ENCODE data around the gene STK32B. TPM values are rescaled to one million over a fixed set of nuclear protein-coding genes. Genes with fewer than 3 reads are reported as not detected.

Gene STK32B
- total and polyA plus RNA-seq, 2 experiments from 2014 or later, result 0.71 to 2.3 TPM

- Mint-ChIP-seq H3K27me3 (ENCODE audit: insufficient read depth, low read depth, poor library complexity) (peaks cover 10% of the 10 kb centered on the region), H3K4me1 (peaks cover 5% of the 10 kb centered on the region; the same call in 2 of the 3 replicates), H3K27ac (no peak overlapping the region), H3K4me3 (no peak overlapping the region), H3K36me3 (ENCODE audit: low read depth) (no peaks in the 10 kb centered on the region), H3K9me3 (no peaks in the 10 kb centered on the region)
- H2AFZ ChIP-seq, result no peak overlapping the region
- H3K27me3 ChIP-seq (ENCODE audit: insufficient read depth), result no peaks in the 10 kb centered on the region
- no peak overlapping the region for H3K27ac ChIP-seq (ENCODE audit: low read depth)
- no peaks in the 10 kb centered on the region for H3F3A ChIP-seq (replicated peaks; ENCODE audit: low read depth)
- no peak for ATAC-seq
- 0 out of 2 replicates have a peak, but pooled peaks cover 5% of the 10 kb centered on the region for H3K9me2 ChIP-seq (ENCODE audit: insufficient read depth)
- H3K4me3 ChIP-seq, result no peak overlapping the region
- H3K36me3 ChIP-seq (ENCODE audit: insufficient read depth), result no peaks in the 10 kb centered on the region
- H3K4me1 ChIP-seq (ENCODE audit: insufficient read depth), result no peaks in the 10 kb centered on the region
- no peak for DNase-seq (ENCODE audit: low spot score)
- no peak overlapping the region for H3K4me2 ChIP-seq
- H4K20me1 ChIP-seq (replicated peaks; ENCODE audit: insufficient read depth), result no peaks in the 10 kb centered on the region
- TF ChIP-seq JUNB (IDR thresholded peaks at IDR 0.05; ENCODE audit: unreplicated experiment) (no peak), REST (IDR thresholded peaks at IDR 0.05; ENCODE audit: unreplicated experiment) (no peak), POLR2AphosphoS5 (IDR thresholded peaks at IDR 0.05; ENCODE audit: low read depth) (no peak), ZNF114 (CRISPR knock-in tag; IDR thresholded peaks at IDR 0.05) (no peak), STAT1 (IDR thresholded peaks at IDR 0.05; ENCODE audit: unreplicated experiment) (no peak), CREB1 (CRISPR knock-in tag; IDR thresholded peaks at IDR 0.05; ENCODE audit: low read depth) (no peak), EZH2phosphoT487 (IDR thresholded peaks at IDR 0.05; ENCODE audit: unreplicated experiment) (no peak), CTCF (conservative IDR thresholded peaks at IDR 0.05; ENCODE audit: low read depth in 2 of 2) (no peak)
- TF ChIP-seq, protein P1, sequence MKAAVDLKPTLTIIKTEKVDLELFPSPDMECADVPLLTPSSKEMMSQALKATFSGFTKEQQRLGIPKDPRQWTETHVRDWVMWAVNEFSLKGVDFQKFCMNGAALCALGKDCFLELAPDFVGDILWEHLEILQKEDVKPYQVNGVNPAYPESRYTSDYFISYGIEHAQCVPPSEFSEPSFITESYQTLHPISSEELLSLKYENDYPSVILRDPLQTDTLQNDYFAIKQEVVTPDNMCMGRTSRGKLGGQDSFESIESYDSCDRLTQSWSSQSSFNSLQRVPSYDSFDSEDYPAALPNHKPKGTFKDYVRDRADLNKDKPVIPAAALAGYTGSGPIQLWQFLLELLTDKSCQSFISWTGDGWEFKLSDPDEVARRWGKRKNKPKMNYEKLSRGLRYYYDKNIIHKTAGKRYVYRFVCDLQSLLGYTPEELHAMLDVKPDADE (IDR thresholded peaks at IDR 0.05), result no peak
- no peaks in the 10 kb centered on the region for H3K79me2 ChIP-seq (replicated peaks; ENCODE audit: insufficient read depth)
These were observed 133.3 kb downstream of the STK32B start for GRCh38 chr4:5184606-5185005.

DNA sequence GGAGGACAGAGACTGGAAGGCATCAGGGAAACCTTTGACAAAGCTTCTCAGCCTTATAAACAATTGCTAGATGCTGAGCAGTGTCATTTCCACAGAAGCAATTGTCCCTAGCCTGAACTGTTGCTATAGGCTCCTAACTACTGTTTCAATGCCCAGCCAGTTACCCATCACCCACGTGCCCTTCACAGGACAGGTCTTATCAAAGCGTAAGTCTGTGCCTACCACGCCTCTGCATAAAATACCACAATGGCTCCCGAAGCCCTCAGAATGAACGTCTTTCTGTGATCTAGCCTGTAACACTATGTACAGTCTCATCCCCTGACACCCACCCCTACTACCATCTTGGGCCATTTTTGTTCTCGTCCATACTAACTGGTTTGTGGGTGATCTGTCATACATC lies 134.3 kb downstream of the STK32B start:
- H3K9me2 ChIP-seq (ENCODE audit: insufficient read depth), result 0 out of 2 replicates have a peak, but pooled peaks cover 6% of the 10 kb centered on the region
- no peaks in the 10 kb centered on the region for H3K4me1 ChIP-seq (ENCODE audit: insufficient read depth)
- no peak overlapping the region for H3K27ac ChIP-seq (ENCODE audit: low read depth)
- H3K4me3 Mint-ChIP-seq, result no peak overlapping the region
- H3K79me2 ChIP-seq (replicated peaks; ENCODE audit: insufficient read depth), result no peaks in the 10 kb centered on the region
- no peaks in the 10 kb centered on the region for H3F3A ChIP-seq (replicated peaks; ENCODE audit: low read depth)
- no peaks in the 10 kb centered on the region for H4K20me1 ChIP-seq (replicated peaks; ENCODE audit: insufficient read depth)
- no peaks in the 10 kb centered on the region for H3K9me3 Mint-ChIP-seq
- peaks cover 10% of the 10 kb centered on the region for H3K27me3 Mint-ChIP-seq (ENCODE audit: insufficient read depth, low read depth, poor library complexity)
- H3K36me3 ChIP-seq (ENCODE audit: insufficient read depth), result no peaks in the 10 kb centered on the region
- DNase-seq (ENCODE audit: low spot score), result no peak
- H3K4me1 Mint-ChIP-seq, result peaks cover 5% of the 10 kb centered on the region; the same call in 2 of the 3 replicates
- H3K27ac Mint-ChIP-seq, result no peak overlapping the region
- H3K36me3 Mint-ChIP-seq (ENCODE audit: low read depth), result no peaks in the 10 kb centered on the region
- H2AFZ ChIP-seq, result no peak overlapping the region
- H3K27me3 ChIP-seq (ENCODE audit: insufficient read depth), result no peaks in the 10 kb centered on the region
- H3K4me3 ChIP-seq, result no peak overlapping the region
- no peak overlapping the region for H3K4me2 ChIP-seq
- ATAC-seq, result no peak
- no peak for TF ChIP-seq JUNB (IDR thresholded peaks at IDR 0.05; ENCODE audit: unreplicated experiment)
- TF ChIP-seq REST (IDR thresholded peaks at IDR 0.05; ENCODE audit: unreplicated experiment), result no peak
- TF ChIP-seq CREB1 (CRISPR knock-in tag; IDR thresholded peaks at IDR 0.05; ENCODE audit: low read depth), result no peak
- TF ChIP-seq POLR2AphosphoS5 (IDR thresholded peaks at IDR 0.05; ENCODE audit: low read depth), result no peak
- TF ChIP-seq ZNF114 (CRISPR knock-in tag; IDR thresholded peaks at IDR 0.05), result no peak
